Measurements from ENCODE around the gene PIK3C2G.

The PIK3C2G gene

GRCh38 chr12:18576648-18577047 is 315.3 kb downstream of the PIK3C2G start:
- TF ChIP-seq SNAI2 (CRISPR knock-in tag; IDR thresholded peaks at IDR 0.05) (no peak), GLIS3 (CRISPR knock-in tag; IDR thresholded peaks at IDR 0.05) (no peak), ZC3H10 (CRISPR knock-in tag; IDR thresholded peaks at IDR 0.05) (no peak), ZNF8 (CRISPR knock-in tag; IDR thresholded peaks at IDR 0.05) (no peak), ZFP30 (CRISPR knock-in tag; IDR thresholded peaks at IDR 0.05) (no peak), ZNF565 (CRISPR knock-in tag; conservative IDR thresholded peaks at IDR 0.05; ENCODE audit: low read depth) (no peak), OSR1 (CRISPR knock-in tag; IDR thresholded peaks at IDR 0.05) (no peak)
- TF ChIP-seq, protein P1, sequence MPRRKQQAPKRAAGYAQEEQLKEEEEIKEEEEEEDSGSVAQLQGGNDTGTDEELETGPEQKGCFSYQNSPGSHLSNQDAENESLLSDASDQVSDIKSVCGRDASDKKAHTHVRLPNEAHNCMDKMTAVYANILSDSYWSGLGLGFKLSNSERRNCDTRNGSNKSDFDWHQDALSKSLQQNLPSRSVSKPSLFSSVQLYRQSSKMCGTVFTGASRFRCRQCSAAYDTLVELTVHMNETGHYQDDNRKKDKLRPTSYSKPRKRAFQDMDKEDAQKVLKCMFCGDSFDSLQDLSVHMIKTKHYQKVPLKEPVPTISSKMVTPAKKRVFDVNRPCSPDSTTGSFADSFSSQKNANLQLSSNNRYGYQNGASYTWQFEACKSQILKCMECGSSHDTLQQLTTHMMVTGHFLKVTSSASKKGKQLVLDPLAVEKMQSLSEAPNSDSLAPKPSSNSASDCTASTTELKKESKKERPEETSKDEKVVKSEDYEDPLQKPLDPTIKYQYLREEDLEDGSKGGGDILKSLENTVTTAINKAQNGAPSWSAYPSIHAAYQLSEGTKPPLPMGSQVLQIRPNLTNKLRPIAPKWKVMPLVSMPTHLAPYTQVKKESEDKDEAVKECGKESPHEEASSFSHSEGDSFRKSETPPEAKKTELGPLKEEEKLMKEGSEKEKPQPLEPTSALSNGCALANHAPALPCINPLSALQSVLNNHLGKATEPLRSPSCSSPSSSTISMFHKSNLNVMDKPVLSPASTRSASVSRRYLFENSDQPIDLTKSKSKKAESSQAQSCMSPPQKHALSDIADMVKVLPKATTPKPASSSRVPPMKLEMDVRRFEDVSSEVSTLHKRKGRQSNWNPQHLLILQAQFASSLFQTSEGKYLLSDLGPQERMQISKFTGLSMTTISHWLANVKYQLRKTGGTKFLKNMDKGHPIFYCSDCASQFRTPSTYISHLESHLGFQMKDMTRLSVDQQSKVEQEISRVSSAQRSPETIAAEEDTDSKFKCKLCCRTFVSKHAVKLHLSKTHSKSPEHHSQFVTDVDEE (CRISPR knock-in tag; IDR thresholded peaks at IDR 0.05), result no peak
- TF ChIP-seq, protein P2, sequence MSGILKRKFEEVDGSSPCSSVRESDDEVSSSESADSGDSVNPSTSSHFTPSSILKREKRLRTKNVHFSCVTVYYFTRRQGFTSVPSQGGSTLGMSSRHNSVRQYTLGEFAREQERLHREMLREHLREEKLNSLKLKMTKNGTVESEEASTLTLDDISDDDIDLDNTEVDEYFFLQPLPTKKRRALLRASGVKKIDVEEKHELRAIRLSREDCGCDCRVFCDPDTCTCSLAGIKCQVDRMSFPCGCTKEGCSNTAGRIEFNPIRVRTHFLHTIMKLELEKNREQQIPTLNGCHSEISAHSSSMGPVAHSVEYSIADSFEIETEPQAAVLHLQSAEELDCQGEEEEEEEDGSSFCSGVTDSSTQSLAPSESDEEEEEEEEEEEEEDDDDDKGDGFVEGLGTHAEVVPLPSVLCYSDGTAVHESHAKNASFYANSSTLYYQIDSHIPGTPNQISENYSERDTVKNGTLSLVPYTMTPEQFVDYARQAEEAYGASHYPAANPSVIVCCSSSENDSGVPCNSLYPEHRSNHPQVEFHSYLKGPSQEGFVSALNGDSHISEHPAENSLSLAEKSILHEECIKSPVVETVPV (CRISPR knock-in tag; IDR thresholded peaks at IDR 0.05), result no peak
- no peak for ATAC-seq

DNA sequence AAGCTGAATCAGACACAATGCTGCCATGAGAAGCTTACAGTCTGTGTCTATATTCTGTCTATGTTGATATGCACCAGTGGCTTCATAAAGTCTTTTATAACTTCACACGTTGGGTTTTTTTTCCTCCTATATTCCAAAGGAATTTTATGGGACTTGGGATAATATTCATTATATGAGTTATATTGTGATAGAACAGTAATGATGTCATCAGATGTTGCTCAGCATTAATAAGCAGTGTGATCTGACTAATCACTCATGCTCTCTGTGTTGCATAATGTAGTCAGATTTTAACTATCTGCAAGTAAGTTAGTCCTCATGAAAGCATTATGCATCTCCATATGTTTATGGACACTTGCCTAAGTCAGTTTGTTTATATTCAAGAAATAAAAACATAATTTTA is 316.9 kb downstream of the PIK3C2G start:
- ATAC-seq, result no peak
- TF ChIP-seq ARNTL (CRISPR knock-in tag; IDR thresholded peaks at IDR 0.05; ENCODE audit: borderline replicate concordance, low read depth) (no peak), ZNF8 (CRISPR knock-in tag; IDR thresholded peaks at IDR 0.05) (no peak), RARB (CRISPR knock-in tag; IDR thresholded peaks at IDR 0.05) (no peak), ZC3H10 (CRISPR knock-in tag; IDR thresholded peaks at IDR 0.05) (no peak), BACH2 (CRISPR knock-in tag; IDR thresholded peaks at IDR 0.05; ENCODE audit: borderline replicate concordance) (no peak), TCF4 (CRISPR knock-in tag; IDR thresholded peaks at IDR 0.05; ENCODE audit: borderline replicate concordance) (no peak)

DNA sequence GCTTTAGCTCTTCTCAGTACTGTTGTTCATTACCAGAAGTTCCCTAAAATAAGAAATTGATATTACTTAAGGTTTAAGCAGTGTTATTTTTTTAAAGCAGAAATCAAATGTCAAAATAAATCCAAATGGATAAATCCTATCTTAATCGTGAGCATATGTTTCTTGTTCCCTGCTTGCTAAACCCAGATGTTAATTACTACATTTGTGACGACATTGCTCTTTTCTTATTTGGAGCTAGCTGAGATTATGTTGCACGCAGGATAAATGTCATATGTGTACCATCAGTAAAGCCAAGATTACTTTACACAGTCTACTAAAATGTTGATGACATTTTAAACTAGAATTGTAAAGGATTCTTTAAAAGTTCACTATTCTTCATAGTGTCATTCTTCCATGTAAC is 319.0 kb downstream of the PIK3C2G start:
- ATAC-seq, result no peak
- TF ChIP-seq, protein P2 (CRISPR knock-in tag; IDR thresholded peaks at IDR 0.05), result no peak
- TF ChIP-seq, protein P3, sequence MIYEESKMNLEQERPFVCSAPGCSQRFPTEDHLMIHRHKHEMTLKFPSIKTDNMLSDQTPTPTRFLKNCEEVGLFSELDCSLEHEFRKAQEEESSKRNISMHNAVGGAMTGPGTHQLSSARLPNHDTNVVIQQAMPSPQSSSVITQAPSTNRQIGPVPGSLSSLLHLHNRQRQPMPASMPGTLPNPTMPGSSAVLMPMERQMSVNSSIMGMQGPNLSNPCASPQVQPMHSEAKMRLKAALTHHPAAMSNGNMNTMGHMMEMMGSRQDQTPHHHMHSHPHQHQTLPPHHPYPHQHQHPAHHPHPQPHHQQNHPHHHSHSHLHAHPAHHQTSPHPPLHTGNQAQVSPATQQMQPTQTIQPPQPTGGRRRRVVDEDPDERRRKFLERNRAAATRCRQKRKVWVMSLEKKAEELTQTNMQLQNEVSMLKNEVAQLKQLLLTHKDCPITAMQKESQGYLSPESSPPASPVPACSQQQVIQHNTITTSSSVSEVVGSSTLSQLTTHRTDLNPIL (CRISPR knock-in tag; IDR thresholded peaks at IDR 0.05; ENCODE audit: low read depth), result no peak
- TF ChIP-seq OSR1 (CRISPR knock-in tag; IDR thresholded peaks at IDR 0.05), result no peak

DNA sequence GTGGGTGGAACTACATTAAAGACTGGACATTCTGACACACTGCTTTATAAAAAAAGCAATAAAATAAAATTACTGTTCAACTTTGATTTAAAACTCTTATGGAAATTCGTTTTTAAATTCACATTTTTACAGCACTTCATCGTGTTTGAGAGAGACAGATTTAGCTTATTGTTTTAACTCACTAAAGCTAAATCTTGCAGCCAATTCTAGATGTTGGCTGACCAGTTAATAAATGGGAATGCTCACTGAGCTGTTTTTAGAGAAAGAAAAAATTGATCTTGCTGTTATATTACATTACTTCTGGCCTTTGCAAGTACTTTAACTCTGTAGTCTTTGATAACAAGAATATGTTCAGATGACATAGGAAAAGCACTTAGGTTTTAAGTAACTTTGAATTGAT is 319.4 kb downstream of the PIK3C2G start:
- ATAC-seq, result no peak
- no peak for TF ChIP-seq ZC3H10 (CRISPR knock-in tag; IDR thresholded peaks at IDR 0.05)
- no peak for TF ChIP-seq PATZ1 (CRISPR knock-in tag; IDR thresholded peaks at IDR 0.05; ENCODE audit: borderline replicate concordance)
- no peak for TF ChIP-seq ARNTL (CRISPR knock-in tag; IDR thresholded peaks at IDR 0.05; ENCODE audit: borderline replicate concordance, low read depth)
- no peak for TF ChIP-seq ZNF565 (CRISPR knock-in tag; conservative IDR thresholded peaks at IDR 0.05; ENCODE audit: low read depth)
- no peak for TF ChIP-seq ZNF8 (CRISPR knock-in tag; IDR thresholded peaks at IDR 0.05)
- no peak for TF ChIP-seq TOX (CRISPR knock-in tag; IDR thresholded peaks at IDR 0.05; ENCODE audit: borderline replicate concordance)
- TF ChIP-seq SNAI2 (CRISPR knock-in tag; IDR thresholded peaks at IDR 0.05), result no peak
- no peak for TF ChIP-seq TCF4 (CRISPR knock-in tag; IDR thresholded peaks at IDR 0.05; ENCODE audit: borderline replicate concordance)
- TF ChIP-seq ISL1 (CRISPR knock-in tag; IDR thresholded peaks at IDR 0.05), result no peak
- no peak for TF ChIP-seq ESRRG (CRISPR knock-in tag; IDR thresholded peaks at IDR 0.05)
- TF ChIP-seq, protein P1 (CRISPR knock-in tag; IDR thresholded peaks at IDR 0.05), result no peak
- TF ChIP-seq, protein P3 (CRISPR knock-in tag; IDR thresholded peaks at IDR 0.05; ENCODE audit: low read depth), result no peak
- no peak for TF ChIP-seq OSR1 (CRISPR knock-in tag; IDR thresholded peaks at IDR 0.05)
- TF ChIP-seq GLIS3 (CRISPR knock-in tag; IDR thresholded peaks at IDR 0.05), result no peak
- TF ChIP-seq POU6F1 (CRISPR knock-in tag; IDR thresholded peaks at IDR 0.05; ENCODE audit: borderline replicate concordance, low read depth), result no peak
- no peak for TF ChIP-seq ZFP3 (CRISPR knock-in tag; IDR thresholded peaks at IDR 0.05)

Data from SK-N-SH treated with all-trans-retinoic acid at 6 μM for 48 hours (cell line).